ENCODE measurements around the gene SLC9A7. TPM values are rescaled to one million over a fixed set of nuclear protein-coding genes. Genes with fewer than 3 reads are reported as not detected.
A peak's percentile ranks its signal among the peaks of the same experiment; 100 is the strongest.

SLC9A7 gene
- total and polyA plus RNA-seq, 4 donors, result 2.3 to 13.2 (median 3.1) TPM

DNA sequence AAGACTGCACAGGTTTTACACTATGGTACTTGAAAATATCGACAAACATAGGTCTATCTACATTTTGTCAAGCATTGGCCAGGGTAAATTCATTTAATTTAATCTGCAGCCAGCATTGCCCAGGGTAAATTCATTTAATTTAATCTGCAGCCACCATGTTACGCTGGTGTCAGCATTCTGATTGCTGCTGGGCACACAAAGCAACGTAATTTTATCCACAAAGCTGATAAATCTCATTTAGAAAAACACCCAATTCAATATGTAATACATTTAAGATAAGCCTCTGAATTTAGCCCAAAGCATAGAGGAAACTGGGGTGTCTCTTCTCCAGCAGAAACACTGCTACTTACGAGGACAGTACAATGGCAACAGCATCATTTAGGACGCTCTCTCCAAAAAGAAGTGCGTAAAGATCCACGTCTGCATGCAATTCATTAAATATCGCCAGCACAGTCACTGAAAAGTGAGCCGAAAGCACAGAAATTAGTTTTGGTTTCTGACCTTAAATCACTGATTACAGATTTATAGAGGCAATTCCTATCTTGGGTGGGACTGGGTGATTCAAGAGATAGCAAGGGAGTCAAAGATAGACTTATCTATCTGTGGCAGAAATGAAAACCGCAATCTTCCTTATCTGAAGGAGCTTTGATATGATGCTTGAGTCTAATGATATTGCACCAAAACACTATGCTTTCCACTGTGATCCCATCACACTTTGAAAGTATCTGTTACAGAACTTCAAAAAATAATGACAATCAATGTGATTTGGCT is 96.5 kb downstream of the SLC9A7 start:
- no peak overlapping the region for H3K27ac ChIP-seq (ENCODE audit: low read depth in 1 of 2, low read length in 2 of 2)
- H3K36me3 ChIP-seq (ENCODE audit: control insufficient read depth in 4 of 4, insufficient read depth in 3 of 4, low read depth in 1 of 4, low read length in 3 of 4), result no peaks in the 10 kb centered on the region
- 91% methylated on average over 10 of the region's 10 CpGs for WGBS
- H3K9me3 ChIP-seq (ENCODE audit: control insufficient read depth in 4 of 4, low read length in 3 of 4), result no peaks in the 10 kb centered on the region
- no peak for DNase-seq (ENCODE audit: low spot score)
- TF ChIP-seq FOXA1 (IDR thresholded peaks at IDR 0.05) (no peak), JUND (IDR thresholded peaks at IDR 0.05) (no peak), HNF4G (IDR thresholded peaks at IDR 0.05) (no peak), FOXA2 (IDR thresholded peaks at IDR 0.05) (no peak), SP1 (IDR thresholded peaks at IDR 0.05) (no peak), YY1 (IDR thresholded peaks at IDR 0.05) (no peak)
- no peaks in the 10 kb centered on the region for H3K4me1 ChIP-seq (ENCODE audit: control insufficient read depth in 4 of 4, insufficient read depth in 4 of 4, low read length in 3 of 4)
- H3K4me3 ChIP-seq (ENCODE audit: low read depth in 1 of 3, low read length in 3 of 3), result no peak overlapping the region
- no peak overlapping the region for H3K9ac ChIP-seq (ENCODE audit: low read depth in 1 of 2, low read length in 2 of 2)
- H3K27me3 ChIP-seq (ENCODE audit: control insufficient read depth in 4 of 4, insufficient read depth in 4 of 4, low read length in 3 of 4), result no peaks in the 10 kb centered on the region

DNA sequence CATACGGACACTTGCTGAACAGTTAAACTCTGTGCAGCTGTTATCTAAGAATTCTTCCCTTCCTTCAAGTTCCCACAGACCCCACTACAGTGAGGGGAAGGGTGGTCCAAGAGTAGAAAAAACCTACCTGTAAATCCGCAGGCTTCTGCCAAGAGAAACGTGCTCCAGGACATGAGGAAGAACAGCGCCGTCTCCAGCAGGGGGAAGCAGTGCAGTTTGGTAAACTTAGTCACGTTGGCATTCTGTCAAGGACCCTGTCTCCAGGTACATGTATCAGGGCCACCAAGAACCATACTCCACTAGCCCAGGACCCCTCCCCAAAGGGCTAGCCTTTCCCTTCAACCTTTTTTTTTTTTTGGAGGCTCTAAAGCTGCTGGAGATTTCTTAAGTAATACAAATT is 105.4 kb downstream of the SLC9A7 start:
- TF ChIP-seq JUND (IDR thresholded peaks at IDR 0.05), result no peak
- TF ChIP-seq RAD21 (IDR thresholded peaks at IDR 0.05), result peak in 1 of 2 donors; percentile 21
- H3K27me3 ChIP-seq (ENCODE audit: control insufficient read depth in 4 of 4, insufficient read depth in 4 of 4, low read length in 3 of 4), result no peaks in the 10 kb centered on the region
- 78% methylated on average over 6 of the region's 6 CpGs for WGBS
- no peak overlapping the region for H3K4me3 ChIP-seq (ENCODE audit: low read depth in 1 of 3, low read length in 3 of 3)
- H3K27ac ChIP-seq (ENCODE audit: low read depth in 1 of 2, low read length in 2 of 2), result no peak overlapping the region
- H3K4me1 ChIP-seq (ENCODE audit: control insufficient read depth in 4 of 4, insufficient read depth in 4 of 4, low read length in 3 of 4), result peaks cover 0 to 3% (median 0%) of the 10 kb centered on the region in 4 donors
- no peak overlapping the region for H3K9ac ChIP-seq (ENCODE audit: low read depth in 1 of 2, low read length in 2 of 2)
- no peak for DNase-seq (ENCODE audit: low spot score)
- H3K9me3 ChIP-seq (ENCODE audit: control insufficient read depth in 4 of 4, low read length in 3 of 4), result no peaks in the 10 kb centered on the region
- peaks cover 0 to 2% (median 0%) of the 10 kb centered on the region in 4 donors for H3K36me3 ChIP-seq (ENCODE audit: control insufficient read depth in 4 of 4, insufficient read depth in 3 of 4, low read depth in 1 of 4, low read length in 3 of 4)

DNA sequence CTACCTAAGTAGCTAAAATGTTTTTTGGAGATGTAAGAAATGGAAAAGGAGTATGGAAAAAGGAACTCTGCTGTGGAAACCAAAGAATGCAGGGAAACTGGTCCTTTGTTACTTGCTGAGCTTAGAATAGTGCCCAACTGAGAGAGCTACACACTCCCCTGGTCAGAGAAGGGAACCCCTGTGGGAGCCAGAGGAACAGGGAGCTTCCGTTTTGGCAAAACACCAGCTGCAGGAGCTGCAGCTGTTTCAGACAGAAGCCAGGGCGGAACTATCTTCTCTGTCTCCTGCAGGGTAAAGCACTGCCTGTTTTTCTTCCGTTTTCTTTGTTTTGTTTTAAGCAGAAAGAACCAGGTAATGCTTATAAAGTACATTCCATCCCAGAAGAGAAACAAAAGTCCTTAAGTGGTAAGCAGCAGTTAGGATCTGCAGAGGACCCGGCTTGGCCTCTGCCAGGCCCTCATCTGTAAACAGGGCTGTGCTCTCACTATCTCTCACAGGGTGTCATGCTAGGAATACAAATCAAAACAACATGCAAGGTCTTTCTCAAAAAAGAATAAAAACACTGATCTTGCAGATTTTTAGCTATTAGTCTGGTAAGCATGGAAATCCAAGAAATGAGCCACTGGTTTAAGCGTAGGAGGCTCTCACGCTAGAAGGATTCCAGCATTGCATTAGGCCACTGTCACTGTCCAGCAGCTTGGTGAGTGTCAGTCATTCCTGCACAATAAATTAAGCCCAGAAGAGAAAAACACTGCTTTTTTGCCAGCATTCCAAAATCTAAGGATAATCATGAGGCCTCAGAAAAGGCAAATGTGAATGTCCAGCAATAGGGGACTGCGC is 109.3 kb downstream of the SLC9A7 start:
- Histone ChIP-seq H3K9me3 (ENCODE audit: control insufficient read depth in 4 of 4, low read length in 3 of 4) (no peaks in the 10 kb centered on the region), H3K9ac (ENCODE audit: low read depth in 1 of 2, low read length in 2 of 2) (no peak overlapping the region), H3K27ac (ENCODE audit: low read depth in 1 of 2, low read length in 2 of 2) (no peak overlapping the region), H3K4me3 (ENCODE audit: low read depth in 1 of 3, low read length in 3 of 3) (no peak overlapping the region), H3K4me1 (ENCODE audit: control insufficient read depth in 4 of 4, insufficient read depth in 4 of 4, low read length in 3 of 4) (peaks cover 0 to 3% (median 2%) of the 10 kb centered on the region in 4 donors), H3K27me3 (ENCODE audit: control insufficient read depth in 4 of 4, insufficient read depth in 4 of 4, low read length in 3 of 4) (peaks cover 0 to 5% (median 0%) of the 10 kb centered on the region in 4 donors), H3K36me3 (ENCODE audit: control insufficient read depth in 4 of 4, insufficient read depth in 3 of 4, low read depth in 1 of 4, low read length in 3 of 4) (peaks cover 0 to 3% (median under 1%) of the 10 kb centered on the region in 4 donors)
- no peak for DNase-seq (ENCODE audit: low spot score)
- TF ChIP-seq, protein P1, sequence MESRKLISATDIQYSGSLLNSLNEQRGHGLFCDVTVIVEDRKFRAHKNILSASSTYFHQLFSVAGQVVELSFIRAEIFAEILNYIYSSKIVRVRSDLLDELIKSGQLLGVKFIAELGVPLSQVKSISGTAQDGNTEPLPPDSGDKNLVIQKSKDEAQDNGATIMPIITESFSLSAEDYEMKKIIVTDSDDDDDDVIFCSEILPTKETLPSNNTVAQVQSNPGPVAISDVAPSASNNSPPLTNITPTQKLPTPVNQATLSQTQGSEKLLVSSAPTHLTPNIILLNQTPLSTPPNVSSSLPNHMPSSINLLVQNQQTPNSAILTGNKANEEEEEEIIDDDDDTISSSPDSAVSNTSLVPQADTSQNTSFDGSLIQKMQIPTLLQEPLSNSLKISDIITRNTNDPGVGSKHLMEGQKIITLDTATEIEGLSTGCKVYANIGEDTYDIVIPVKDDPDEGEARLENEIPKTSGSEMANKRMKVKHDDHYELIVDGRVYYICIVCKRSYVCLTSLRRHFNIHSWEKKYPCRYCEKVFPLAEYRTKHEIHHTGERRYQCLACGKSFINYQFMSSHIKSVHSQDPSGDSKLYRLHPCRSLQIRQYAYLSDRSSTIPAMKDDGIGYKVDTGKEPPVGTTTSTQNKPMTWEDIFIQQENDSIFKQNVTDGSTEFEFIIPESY (IDR thresholded peaks at IDR 0.05), result no peak
- TF ChIP-seq FOXA2 (IDR thresholded peaks at IDR 0.05) (no peak), HNF4G (IDR thresholded peaks at IDR 0.05) (no peak), GABPA (IDR thresholded peaks at IDR 0.05 in 1 of 2, conservative IDR thresholded peaks at IDR 0.05 in 1 of 2) (no peak), TAF1 (conservative IDR thresholded peaks at IDR 0.05) (no peak), RAD21 (IDR thresholded peaks at IDR 0.05) (no peak), YY1 (IDR thresholded peaks at IDR 0.05) (no peak), RXRA (IDR thresholded peaks at IDR 0.05) (no peak), CTCF (IDR thresholded peaks at IDR 0.05; ENCODE audit: low read depth, low read length, missing input control) (no peak)
- TF ChIP-seq, protein P2, sequence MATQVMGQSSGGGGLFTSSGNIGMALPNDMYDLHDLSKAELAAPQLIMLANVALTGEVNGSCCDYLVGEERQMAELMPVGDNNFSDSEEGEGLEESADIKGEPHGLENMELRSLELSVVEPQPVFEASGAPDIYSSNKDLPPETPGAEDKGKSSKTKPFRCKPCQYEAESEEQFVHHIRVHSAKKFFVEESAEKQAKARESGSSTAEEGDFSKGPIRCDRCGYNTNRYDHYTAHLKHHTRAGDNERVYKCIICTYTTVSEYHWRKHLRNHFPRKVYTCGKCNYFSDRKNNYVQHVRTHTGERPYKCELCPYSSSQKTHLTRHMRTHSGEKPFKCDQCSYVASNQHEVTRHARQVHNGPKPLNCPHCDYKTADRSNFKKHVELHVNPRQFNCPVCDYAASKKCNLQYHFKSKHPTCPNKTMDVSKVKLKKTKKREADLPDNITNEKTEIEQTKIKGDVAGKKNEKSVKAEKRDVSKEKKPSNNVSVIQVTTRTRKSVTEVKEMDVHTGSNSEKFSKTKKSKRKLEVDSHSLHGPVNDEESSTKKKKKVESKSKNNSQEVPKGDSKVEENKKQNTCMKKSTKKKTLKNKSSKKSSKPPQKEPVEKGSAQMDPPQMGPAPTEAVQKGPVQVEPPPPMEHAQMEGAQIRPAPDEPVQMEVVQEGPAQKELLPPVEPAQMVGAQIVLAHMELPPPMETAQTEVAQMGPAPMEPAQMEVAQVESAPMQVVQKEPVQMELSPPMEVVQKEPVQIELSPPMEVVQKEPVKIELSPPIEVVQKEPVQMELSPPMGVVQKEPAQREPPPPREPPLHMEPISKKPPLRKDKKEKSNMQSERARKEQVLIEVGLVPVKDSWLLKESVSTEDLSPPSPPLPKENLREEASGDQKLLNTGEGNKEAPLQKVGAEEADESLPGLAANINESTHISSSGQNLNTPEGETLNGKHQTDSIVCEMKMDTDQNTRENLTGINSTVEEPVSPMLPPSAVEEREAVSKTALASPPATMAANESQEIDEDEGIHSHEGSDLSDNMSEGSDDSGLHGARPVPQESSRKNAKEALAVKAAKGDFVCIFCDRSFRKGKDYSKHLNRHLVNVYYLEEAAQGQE (IDR thresholded peaks at IDR 0.05), result no peak
- 75% methylated on average over 7 of the region's 7 CpGs for WGBS
